Left lung (tissue), 10 donors: Measurements from ENCODE around the gene HIVEP3. TPM values are rescaled to one million over a fixed set of nuclear protein-coding genes. Genes with fewer than 3 reads are reported as not detected.

ENCODE experiments used
- ATAC-seq: fragments of 200-7000 bp; cut with Tn5 transposase; one replicate; pipeline ENCODE4 v1.9.1; 2020; ENCODE audit warnings: moderate library complexity
- DNase-seq, 4 donors: peaks; one replicate each; pipeline ENCODE4 v3.0.0-alpha.2; 2013 to 2020
- H3K27ac ChIP-seq, 2 donors: fragments of 200-600 bp; sonication (generic) in 1 of 2; one replicate each; pipeline versions ENCODE4 v1.5.0 to v1.8.0; 2020 to 2021
- H3K27me3 ChIP-seq, 2 donors: fragments of 200-600 bp; sonication (generic) in 1 of 2; one replicate each; pipeline versions ENCODE4 v1.5.0 to v1.8.0; 2020 to 2021
- H3K36me3 ChIP-seq, 2 donors: fragments of 200-600 bp; sonication (generic) in 1 of 2; one replicate each; pipeline versions ENCODE4 v1.5.0 to v1.8.0; 2020 to 2021
- H3K4me1 ChIP-seq, 2 donors: fragments of 200-600 bp; one replicate each; pipeline ENCODE4 v1.8.0; 2021
- H3K4me3 ChIP-seq, 2 donors: fragments of 200-600 bp; sonication (generic) in 1 of 2; one replicate each; pipeline versions ENCODE4 v1.5.0 to v1.8.0; 2020 to 2021; ENCODE audit warnings: mild to moderate bottlenecking in 1 of 2
- H3K9me3 ChIP-seq, 2 donors: fragments of 200-600 bp; sonication (generic) in 1 of 2; one replicate each; pipeline versions ENCODE4 v1.5.0 to v1.8.0; 2020 to 2021
- intact Hi-C, 2 donors: fragments of 100-400 bp; cut with DNase I; formaldehyde crosslinking; loops; one replicate each; pipeline versions ENCODE4 v1.11.2 to v1.14.2; 2022
- polyA plus RNA-seq, 6 donors: library from polyadenylated mRNA; unstranded; fragments of 120-200 nt; gene quantifications; one replicate each; pipeline ENCODE4 v1.2.1, GENCODE V29; 2013; ENCODE audit not compliant: insufficient read length in 6 of 6
- total RNA-seq, 2 donors: library from RNA; stranded (reverse); fragmentation: NEBNext Ultra II Directional; extraction: Animal tissue kit (Norgen Biotek cat#: 25700); gene quantifications; one replicate each; pipeline ENCODE4 v1.2.1, GENCODE V29; 2021
- TF ChIP-seq, protein P1 (sequence below), 2 donors: fragments of 200-600 bp; sonication (generic) in 1 of 2; IDR thresholded peaks; one replicate each; pipeline versions ENCODE4 v1.5.0 to v1.8.0; 2021; ENCODE audit warnings: antibody characterized with exemption in 2 of 2
- donor health status: DM: no; HTN: yes; CAD: no.
- donor health status: DM: no; HTN: no; CAD: no.

Gene HIVEP3
- total and polyA plus RNA-seq, 8 donors = 6.0 to 15.6 (median 7.4) TPM

GRCh38 chr1:41581216-41582003 is 337.3 kb downstream of the HIVEP3 start:
- intact Hi-C loops = no loop called here
- TF ChIP-seq, protein P1, sequence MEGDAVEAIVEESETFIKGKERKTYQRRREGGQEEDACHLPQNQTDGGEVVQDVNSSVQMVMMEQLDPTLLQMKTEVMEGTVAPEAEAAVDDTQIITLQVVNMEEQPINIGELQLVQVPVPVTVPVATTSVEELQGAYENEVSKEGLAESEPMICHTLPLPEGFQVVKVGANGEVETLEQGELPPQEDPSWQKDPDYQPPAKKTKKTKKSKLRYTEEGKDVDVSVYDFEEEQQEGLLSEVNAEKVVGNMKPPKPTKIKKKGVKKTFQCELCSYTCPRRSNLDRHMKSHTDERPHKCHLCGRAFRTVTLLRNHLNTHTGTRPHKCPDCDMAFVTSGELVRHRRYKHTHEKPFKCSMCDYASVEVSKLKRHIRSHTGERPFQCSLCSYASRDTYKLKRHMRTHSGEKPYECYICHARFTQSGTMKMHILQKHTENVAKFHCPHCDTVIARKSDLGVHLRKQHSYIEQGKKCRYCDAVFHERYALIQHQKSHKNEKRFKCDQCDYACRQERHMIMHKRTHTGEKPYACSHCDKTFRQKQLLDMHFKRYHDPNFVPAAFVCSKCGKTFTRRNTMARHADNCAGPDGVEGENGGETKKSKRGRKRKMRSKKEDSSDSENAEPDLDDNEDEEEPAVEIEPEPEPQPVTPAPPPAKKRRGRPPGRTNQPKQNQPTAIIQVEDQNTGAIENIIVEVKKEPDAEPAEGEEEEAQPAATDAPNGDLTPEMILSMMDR (IDR thresholded peaks at IDR 0.05) = no peak
- ATAC-seq = no peak

GRCh38 chr1:41580520-41581172 is 338.1 kb downstream of the HIVEP3 start:
- TF ChIP-seq, protein P1 (IDR thresholded peaks at IDR 0.05) = no peak
- Histone ChIP-seq H3K9me3 (no peaks in the 10 kb centered on the region), H3K4me3 (no peak overlapping the region), H3K36me3 (peaks cover 0 to 38% of the 10 kb centered on the region in 2 donors), H3K4me1 (no peaks in the 10 kb centered on the region), H3K27me3 (no peaks in the 10 kb centered on the region), H3K27ac (no peak overlapping the region)
- no peak for ATAC-seq
- intact Hi-C loops = no loop called here
- no peak for DNase-seq

More at GRCh38 chr1:41581216-41582003, 337.3 kb downstream of the HIVEP3 start:
- Histone ChIP-seq H3K27me3 (no peaks in the 10 kb centered on the region), H3K9me3 (no peaks in the 10 kb centered on the region), H3K36me3 (peaks cover 0 to 38% of the 10 kb centered on the region in 2 donors), H3K4me1 (no peaks in the 10 kb centered on the region), H3K27ac (no peak overlapping the region), H3K4me3 (no peak overlapping the region)
- DNase-seq = no peak

DNA sequence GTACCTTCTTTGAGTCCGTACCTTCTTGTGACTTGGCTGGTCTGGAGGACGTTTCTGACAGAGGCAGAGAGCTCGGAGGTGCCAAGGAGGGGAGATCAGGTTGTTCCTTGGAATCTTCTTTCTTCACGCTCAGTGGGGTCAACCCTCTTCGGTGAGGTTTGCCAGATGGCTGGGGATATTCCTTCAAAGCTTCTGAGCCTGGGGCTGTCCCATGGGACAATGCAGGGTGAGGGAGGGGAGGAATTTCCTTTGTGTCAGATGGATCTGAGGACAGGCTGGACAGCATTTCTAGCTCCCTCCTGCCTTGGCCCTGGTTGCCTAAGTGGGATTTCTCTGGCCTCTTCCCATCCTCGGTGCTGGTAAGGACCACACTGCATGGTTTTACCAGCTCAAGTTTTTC is 338.7 kb downstream of the HIVEP3 start:
- TF ChIP-seq, protein P1 (IDR thresholded peaks at IDR 0.05) = no peak
- Histone ChIP-seq H3K36me3 (peaks cover 0 to 41% of the 10 kb centered on the region in 2 donors), H3K4me3 (no peak overlapping the region), H3K4me1 (peaks cover 0 to under 1% of the 10 kb centered on the region in 2 donors), H3K27me3 (no peaks in the 10 kb centered on the region), H3K27ac (no peak overlapping the region), H3K9me3 (no peaks in the 10 kb centered on the region)
- ATAC-seq (no peak), DNase-seq (no peak)
- intact Hi-C loops = no loop called here

DNA sequence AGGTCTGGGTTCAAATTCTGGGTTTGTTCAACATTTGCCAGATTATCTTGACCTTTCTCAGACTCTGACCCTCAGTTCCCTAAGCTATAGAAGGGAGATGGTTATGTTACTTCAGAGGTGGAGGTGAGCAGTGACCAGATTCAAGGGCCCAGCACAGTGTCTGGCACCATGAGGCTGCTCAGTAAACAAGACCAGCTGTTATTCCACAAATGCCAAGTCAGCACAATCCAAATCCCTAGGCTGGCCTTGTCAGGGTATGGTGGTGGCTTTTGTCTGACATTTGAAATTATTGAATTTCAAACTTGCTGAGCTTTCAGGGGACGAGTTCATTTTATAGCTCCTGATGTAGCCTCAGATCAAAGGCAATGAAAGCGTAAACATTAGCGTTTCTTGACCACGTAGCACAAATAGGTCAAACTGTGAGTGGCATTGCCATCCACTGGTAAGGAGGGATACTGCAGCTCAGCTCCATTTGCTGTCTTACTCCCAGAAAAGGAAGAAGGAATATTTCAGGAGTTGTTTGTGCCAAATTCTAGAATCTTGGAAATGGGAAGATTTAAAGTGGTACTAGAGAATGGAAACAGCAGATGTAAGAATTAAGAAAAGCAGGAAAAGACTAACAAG is 339.9 kb downstream of the HIVEP3 start:
- H3K27ac ChIP-seq = no peak overlapping the region
- intact Hi-C loops = loop anchor here in 1 of 2 donors (10.0 kb wide), 1 partner anchor 226 kb away; no protein-coding TSS in a partner anchor
- H3K27me3 ChIP-seq = no peaks in the 10 kb centered on the region
- H3K36me3 ChIP-seq = peaks cover 0 to 30% of the 10 kb centered on the region in 2 donors
- TF ChIP-seq, protein P1 (IDR thresholded peaks at IDR 0.05) = peak; percentile 35 to 48
- DNase-seq (no peak), ATAC-seq (no peak)
- no peaks in the 10 kb centered on the region for H3K9me3 ChIP-seq
- no peak overlapping the region for H3K4me3 ChIP-seq
- H3K4me1 ChIP-seq = peaks cover 0 to 12% of the 10 kb centered on the region in 2 donors

DNA sequence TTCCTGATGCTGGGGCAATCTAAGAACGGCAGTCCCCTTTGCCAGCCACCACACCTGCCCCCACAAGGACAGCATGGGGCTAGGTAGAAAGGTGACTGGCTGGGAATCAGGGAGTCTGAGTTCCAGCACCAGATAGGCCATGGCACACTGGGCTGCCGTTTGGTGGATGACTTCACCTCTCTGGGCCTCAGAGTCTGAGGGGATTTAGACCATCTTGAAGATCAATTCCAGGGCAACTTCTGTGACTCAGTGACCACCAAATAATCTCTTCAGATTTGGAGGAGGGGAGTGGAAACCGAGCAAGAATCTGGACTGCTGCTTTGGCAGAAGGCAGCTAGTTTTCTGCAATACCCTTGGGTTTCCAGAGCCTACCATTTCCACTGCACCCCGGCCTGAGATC is 342.1 kb downstream of the HIVEP3 start:
- H3K4me3 ChIP-seq = no peak overlapping the region
- no peaks in the 10 kb centered on the region for H3K27me3 ChIP-seq
- no peak for ATAC-seq
- TF ChIP-seq, protein P1 (IDR thresholded peaks at IDR 0.05) = no peak
- H3K4me1 ChIP-seq = peaks cover 0 to 12% of the 10 kb centered on the region in 2 donors
- intact Hi-C loops = loop anchor here in 1 of 2 donors (10.0 kb wide), 1 partner anchor 228 kb away; no protein-coding TSS in a partner anchor
- no peaks in the 10 kb centered on the region for H3K9me3 ChIP-seq
- no peak for DNase-seq
- H3K27ac ChIP-seq = no peak overlapping the region
- peaks cover 0 to 29% of the 10 kb centered on the region in 2 donors for H3K36me3 ChIP-seq
